Measurements from ENCODE around the gene PPP1R16B. TPM values are rescaled to one million over a fixed set of nuclear protein-coding genes. Genes with fewer than 3 reads are reported as not detected.

PPP1R16B gene
- total and polyA plus RNA-seq, 2 of the 8 experiments (the other 6 are each of a cell fraction or from before 2014, with no cell fraction given) = 2.6 to 8.9 TPM

DNA sequence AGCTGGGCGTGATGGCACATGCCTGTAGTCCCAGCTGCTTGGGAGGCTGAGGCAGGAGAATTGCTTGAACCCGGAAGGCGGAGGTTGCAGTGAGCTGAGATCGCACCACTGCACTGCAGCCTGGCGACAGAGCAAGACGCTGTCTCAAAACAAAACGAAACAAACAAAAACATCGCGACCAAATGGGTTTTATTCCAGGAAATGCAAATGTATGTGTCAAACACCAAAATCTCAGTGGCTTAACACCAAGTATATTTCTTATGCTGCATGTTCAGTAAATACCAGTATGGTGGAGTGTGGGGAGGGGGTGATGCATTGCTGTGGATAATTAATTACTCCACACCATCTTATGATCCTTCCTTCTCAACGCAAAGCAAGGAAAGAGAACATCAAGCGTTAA lies 29.1 kb upstream of the PPP1R16B start:
- no peaks in the 10 kb centered on the region for H3K79me2 ChIP-seq (ENCODE audit: control insufficient read depth in 1 of 2, insufficient read depth in 2 of 2, low read length in 2 of 2)
- no peak overlapping the region for H3K56ac ChIP-seq (replicated peaks; ENCODE audit: insufficient read length, low read depth, low read length)
- H3K79me1 ChIP-seq (ENCODE audit: low read depth, low read length) = no peaks in the 10 kb centered on the region; the same call in 1 of the 2 replicates
- H3K4me1 ChIP-seq (replicated peaks in 1 of 4; ENCODE audit: control insufficient read depth in 3 of 4, insufficient read depth in 4 of 4, low read length in 3 of 4) = peaks cover 3 to 8% (median 7%) of the 10 kb centered on the region in 4 experiments; a peak in 5 of 7 replicates
- no peak overlapping the region for H4K5ac ChIP-seq (ENCODE audit: insufficient read length, low read depth, low read length)
- POLR2A ChIA-PET (ENCODE audit: partially characterized antibody) = no interaction called here
- no peak overlapping the region for H3K18ac ChIP-seq (ENCODE audit: extremely low read depth, low read length)
- WGBS, 2 experiments (ENCODE audit: extremely low coverage in 1 of 2, insufficient coverage in 1 of 2, insufficient read length in 1 of 2, insufficient replicate concordance in 2 of 2, low coverage in 1 of 2, low lambda C conversion rate in 2 of 2, missing lambda C conversion rate in 1 of 2) = 91% methylated on average over 11 of the region's 11 CpGs; no CpG with 5 or more reads in 1 of the 2 experiments
- no peak overlapping the region for H3K14ac ChIP-seq (ENCODE audit: insufficient read length)
- H3K4me2 ChIP-seq (ENCODE audit: insufficient read depth in 1 of 2, low read depth in 2 of 2, low read length in 2 of 2) = no peak overlapping the region
- no peak overlapping the region for H3K4me3 ChIP-seq (ENCODE audit: extremely low read depth in 1 of 4, insufficient read depth in 2 of 4, low read depth in 3 of 4, low read length in 4 of 4)
- no peak overlapping the region for H3K27ac ChIP-seq (ENCODE audit: low read depth, low read length)
- no peak overlapping the region for H2AK5ac ChIP-seq (ENCODE audit: low read depth, low read length)
- no peak overlapping the region for H3K4ac ChIP-seq (replicated peaks; ENCODE audit: insufficient read length, low read depth, low read length)
- DNase-seq (ENCODE audit: low read depth in 1 of 2, low spot score in 2 of 2) (no peak), FAIRE-seq (no peak)
- no peak overlapping the region for H3K9ac ChIP-seq (replicated peaks in 1 of 4; ENCODE audit: extremely low read depth in 1 of 4, low read depth in 3 of 4, low read length in 3 of 4)
- no peak overlapping the region for H4K8ac ChIP-seq (ENCODE audit: extremely low read depth, insufficient read depth, low read length)
- no peak overlapping the region for H3K23ac ChIP-seq (ENCODE audit: insufficient read length)
- no peak overlapping the region for H2AFZ ChIP-seq (ENCODE audit: low read length)
- no peak overlapping the region for H2BK15ac ChIP-seq (ENCODE audit: low read length)
- H2BK5ac ChIP-seq (ENCODE audit: low read depth, low read length) = no peak overlapping the region
- H4K91ac ChIP-seq (replicated peaks; ENCODE audit: insufficient read length, low read length) = no peak overlapping the region
- H4K20me1 ChIP-seq (replicated peaks in 1 of 2; ENCODE audit: control insufficient read depth in 1 of 2, insufficient read depth in 2 of 2, low read length in 2 of 2) = no peaks in the 10 kb centered on the region
- no peaks in the 10 kb centered on the region; the same call in 1 of the 2 replicates for H3K23me2 ChIP-seq (ENCODE audit: low read depth, low read length)
- no peak overlapping the region for H2BK120ac ChIP-seq (replicated peaks; ENCODE audit: low read depth, low read length)
- peaks cover 6 to 29% (median 16%) of the 10 kb centered on the region in 4 experiments; a peak in 6 of 8 replicates for H3K36me3 ChIP-seq (ENCODE audit: control insufficient read depth in 2 of 4, insufficient read depth in 4 of 4, low read length in 3 of 4)
- TF ChIP-seq POU5F1 (IDR thresholded peaks at IDR 0.05; ENCODE audit: low read depth, low read length) (no peak), SIRT6 (IDR thresholded peaks at IDR 0.05; ENCODE audit: low read length) (no peak), RFX5 (IDR thresholded peaks at IDR 0.05; ENCODE audit: borderline replicate concordance, low read depth, low read length) (no peak), CTBP2 (IDR thresholded peaks at IDR 0.05; ENCODE audit: borderline replicate concordance, insufficient read depth, insufficient read length, low read length) (no peak), EZH2 (IDR thresholded peaks at IDR 0.05; ENCODE audit: low read depth, low read length, severe bottlenecking) (no peak), CBX8 (IDR thresholded peaks at IDR 0.05; ENCODE audit: borderline replicate concordance, low read depth, low read length) (no peak), GTF2F1 (IDR thresholded peaks at IDR 0.05; ENCODE audit: borderline replicate concordance, low read depth, low read length) (no peak), SIN3A (conservative IDR thresholded peaks at IDR 0.05 in 1 of 2, IDR thresholded peaks at IDR 0.05 in 1 of 2; ENCODE audit: low read depth in 1 of 2, low read length in 2 of 2) (no peak), ASH2L (IDR thresholded peaks at IDR 0.05; ENCODE audit: low read length) (no peak)
- no peak overlapping the region for H2BK12ac ChIP-seq (ENCODE audit: low read depth, low read length)
- H2BK20ac ChIP-seq (ENCODE audit: low read length) = no peak overlapping the region
- no peaks in the 10 kb centered on the region for H3K27me3 ChIP-seq (replicated peaks in 1 of 4; ENCODE audit: control insufficient read depth in 3 of 4, extremely low read depth in 1 of 4, insufficient read depth in 3 of 4, low read length in 3 of 4)
- H3K9me3 ChIP-seq (ENCODE audit: insufficient read depth in 2 of 2, low read depth in 1 of 2, low read length in 1 of 2) = peaks cover 0 to 3% of the 10 kb centered on the region in 2 experiments; a peak in 1 of 4 replicates
- CTCF ChIA-PET (ENCODE audit: partially characterized antibody) = interaction anchor here (1.1 to 1.6 kb wide), 2 partner anchors 13 to 50 kb away, joined by 3 to 4 read pairs; no protein-coding TSS in a partner anchor
